HEK293T (cell line): Measurements from ENCODE around the gene CNFN.

Experiments
- CTCF ChIA-PET: fragments of 350-600 bp; formaldehyde crosslinking; extraction: SDS; loops from one replicate; lab custom pipeline; 2021; ENCODE audit warnings: antibody characterized with exemption, inconsistent platforms; lab: Yijun Ruan, JAX
- POLR2A ChIA-PET: fragments of 350-600 bp; formaldehyde crosslinking; extraction: SDS; loops from one replicate; lab custom pipeline; 2020; ENCODE audit warnings: antibody characterized with exemption, inconsistent platforms; lab: Yijun Ruan, JAX
- DNase-seq: peaks from one replicate; pipeline ENCODE4 v3.0.0; 2012; ENCODE audit warnings: mixed read lengths; ENCODE audit errors: extremely low spot score
- ARNT ChIP-seq: fragments of 450-650 bp; IDR thresholded peaks from 2 replicates; pipeline ENCODE4 v1.6.1; 2017; ENCODE audit warnings: mild to moderate bottlenecking
- BHLHE40 ChIP-seq: fragments of 450-650 bp; IDR thresholded peaks from 2 replicates; pipeline ENCODE4 v1.6.1; 2016; ENCODE audit warnings: mild to moderate bottlenecking, moderate library complexity, borderline replicate concordance
- CTBP1 ChIP-seq: fragments of 450-650 bp; IDR thresholded peaks from 2 replicates; pipeline ENCODE4 v1.6.1; 2016; ENCODE audit warnings: borderline replicate concordance
- ELF4 ChIP-seq: fragments of 450-650 bp; IDR thresholded peaks from 2 replicates; pipeline ENCODE4 v1.6.1; 2017; ENCODE audit warnings: antibody characterized with exemption
- FOXA1 ChIP-seq: fragments of 450-650 bp; IDR thresholded peaks from 2 replicates; pipeline ENCODE4 v1.6.1; 2016; ENCODE audit warnings: mild to moderate bottlenecking
- FOXK2 ChIP-seq: fragments of 450-650 bp; IDR thresholded peaks from 2 replicates; pipeline ENCODE4 v1.6.1; 2016; ENCODE audit warnings: mild to moderate bottlenecking
- FOXM1 ChIP-seq: fragments of 450-650 bp; IDR thresholded peaks from 2 replicates; pipeline ENCODE4 v1.6.1; 2017; ENCODE audit warnings: mild to moderate bottlenecking, borderline replicate concordance
- HDGF ChIP-seq: fragments of 450-650 bp; IDR thresholded peaks from 2 replicates; pipeline ENCODE4 v1.6.1; 2017; ENCODE audit warnings: antibody characterized with exemption, borderline replicate concordance
- L3MBTL2 ChIP-seq: fragments of 450-650 bp; conservative IDR thresholded peaks from 2 replicates; pipeline ENCODE4 v1.6.1; 2016; ENCODE audit warnings: mild to moderate bottlenecking
- LEF1 ChIP-seq: fragments of 450-650 bp; IDR thresholded peaks from 2 replicates; pipeline ENCODE4 v1.6.1; 2017; ENCODE audit warnings: mild to moderate bottlenecking, borderline replicate concordance
- NFRKB ChIP-seq: fragments of 450-650 bp; IDR thresholded peaks from 2 replicates; pipeline ENCODE4 v1.6.1; 2016; ENCODE audit warnings: mild to moderate bottlenecking, moderate library complexity
- PKNOX1 ChIP-seq: fragments of 450-650 bp; IDR thresholded peaks from 2 replicates; pipeline ENCODE4 v1.6.1; 2016
- SP1 ChIP-seq: fragments of 450-650 bp; IDR thresholded peaks from 2 replicates; pipeline ENCODE4 v1.6.1; 2017
- SUZ12 ChIP-seq: fragments of 450-650 bp; IDR thresholded peaks from 2 replicates; pipeline ENCODE4 v1.6.1; 2016; ENCODE audit warnings: mild to moderate bottlenecking
- TARDBP ChIP-seq: fragments of 450-650 bp; IDR thresholded peaks from 2 replicates; pipeline ENCODE4 v1.6.1; 2016
- ZNF384 ChIP-seq: fragments of 450-650 bp; IDR thresholded peaks from 2 replicates; pipeline ENCODE4 v1.6.1; 2016

CNFN gene

GRCh38 chr19:42360787-42361544, 29.1 kb downstream of the CNFN start:
- CTCF ChIA-PET = no interaction called here
- TF ChIP-seq ELF4 (no peak), NFRKB (no peak), TARDBP (no peak)
- no peak for DNase-seq
- POLR2A ChIA-PET = no interaction called here

GRCh38 chr19:42357290-42357689, 32.8 kb downstream of the CNFN start:
- no peak for DNase-seq
- TF ChIP-seq ARNT (no peak), CTBP1 (no peak), PKNOX1 (no peak), SP1 (no peak)
- ChIA-PET POLR2A (interaction anchor here (0.7 kb wide), 1 partner anchor 40 kb away, joined by 3 read pairs; no protein-coding TSS in a partner anchor), CTCF (no interaction called here)

- TF ChIP-seq CTBP1 (no peak), SUZ12 (no peak), FOXM1 (no peak), L3MBTL2 (no peak), HDGF (no peak), FOXK2 (no peak), TARDBP (no peak), ELF4 (no peak), LEF1 (no peak), ZNF384 (no peak), ARNT (no peak), PKNOX1 (no peak), BHLHE40 (no peak), SP1 (no peak), NFRKB (no peak), FOXA1 (no peak)
- POLR2A ChIA-PET = no interaction called here
- CTCF ChIA-PET = no interaction called here
- DNase-seq = no peak
These were observed 33.4 kb downstream of the CNFN start for GRCh38 chr19:42356686-42357085.

- CTCF ChIA-PET = no interaction called here
- POLR2A ChIA-PET = interaction anchor here (1.9 kb wide), 1 partner anchor 40 kb away, joined by 8 read pairs; no protein-coding TSS in a partner anchor
These were observed 34.2 kb downstream of the CNFN start for GRCh38 chr19:42355896-42356295.

GRCh38 chr19:42353341-42354015, 36.6 kb downstream of the CNFN start:
- CTCF ChIA-PET = no interaction called here
- POLR2A ChIA-PET = no interaction called here
- DNase-seq = no peak
- no peak for TF ChIP-seq PKNOX1
- no peak for TF ChIP-seq NFRKB
- TF ChIP-seq LEF1 = no peak
- no peak for TF ChIP-seq FOXA1
- TF ChIP-seq SUZ12 = no peak
- no peak for TF ChIP-seq BHLHE40
- TF ChIP-seq SP1 = no peak
- TF ChIP-seq ARNT = no peak
- no peak for TF ChIP-seq FOXM1
- TF ChIP-seq CTBP1 = no peak
- TF ChIP-seq HDGF = no peak
- no peak for TF ChIP-seq TARDBP
- TF ChIP-seq ELF4 = no peak
- no peak for TF ChIP-seq ZNF384

More at GRCh38 chr19:42355896-42356295, 34.2 kb downstream of the CNFN start:
- no peak for DNase-seq
- no peak for TF ChIP-seq NFRKB
- no peak for TF ChIP-seq BHLHE40
- no peak for TF ChIP-seq ARNT
- TF ChIP-seq PKNOX1 = no peak
- TF ChIP-seq ZNF384 = no peak
- TF ChIP-seq FOXA1 = no peak
- TF ChIP-seq SP1 = no peak
- TF ChIP-seq SUZ12 = no peak
- no peak for TF ChIP-seq ELF4
- no peak for TF ChIP-seq HDGF
- TF ChIP-seq LEF1 = no peak
- TF ChIP-seq FOXM1 = no peak
